ENCODE results near the gene PDE2A.

Gene PDE2A

GRCh38 chr11:72673943-72674828 is at the start of gene PDE2A:
PDE2A (minus strand) TSS chr11:72674422; CDS start chr11:72674207, 215 bp downstream.
- DNase-seq: peak in 8 of 10 donors; percentile 62 to 96 (median 69)
- intact Hi-C loops (cut with DNase I): no loop called here

- DNase-seq: no peak
- intact Hi-C loops (cut with DNase I): no loop called here
Measured at GRCh38 chr11:72723508-72723907, 49.3 kb upstream of the PDE2A start.

GRCh38 chr11:72722050-72722748 is 48.0 kb upstream of the PDE2A start:
- intact Hi-C loops (cut with DNase I): no loop called here
- DNase-seq: peak; percentile 60 to 96 (median 81)

- peak in 1 of 10 donors; percentile 70 for DNase-seq
Measured at GRCh38 chr11:72721689-72722049, 47.4 kb upstream of the PDE2A start.

GRCh38 chr11:72721276-72721675 is 47.1 kb upstream of the PDE2A start:
- intact Hi-C loops (cut with DNase I): no loop called here
- no peak for DNase-seq

More at GRCh38 chr11:72721689-72722049, 47.4 kb upstream of the PDE2A start:
- intact Hi-C loops (cut with DNase I): no loop called here

- intact Hi-C loops (cut with DNase I): no loop called here
Measured at GRCh38 chr11:72720784-72721183, 46.6 kb upstream of the PDE2A start.

GRCh38 chr11:72720047-72720446 is 45.8 kb upstream of the PDE2A start:
- DNase-seq: peak in 1 of 10 donors; percentile 74
- intact Hi-C loops (cut with DNase I): no loop called here

More at GRCh38 chr11:72720784-72721183, 46.6 kb upstream of the PDE2A start:
- peak in 1 of 10 donors; percentile 33 for DNase-seq

- intact Hi-C loops (cut with DNase I): no loop called here
- no peak for DNase-seq
Measured at GRCh38 chr11:72719551-72719950, 45.3 kb upstream of the PDE2A start.

GRCh38 chr11:72719144-72719543 is 44.9 kb upstream of the PDE2A start:
- no peak for DNase-seq
- intact Hi-C loops (cut with DNase I): no loop called here

- intact Hi-C loops (cut with DNase I): no loop called here
- DNase-seq: no peak
Measured at GRCh38 chr11:72718101-72718501, 43.9 kb upstream of the PDE2A start.

- intact Hi-C loops (cut with DNase I): no loop called here
- peak in 1 of 10 donors; percentile 54 for DNase-seq
Measured at GRCh38 chr11:72716788-72717435, 42.7 kb upstream of the PDE2A start.

GRCh38 chr11:72716290-72716689 is 42.1 kb upstream of the PDE2A start:
- peak in 8 of 10 donors; percentile 64 to 97 (median 80) for DNase-seq
- intact Hi-C loops (cut with DNase I): no loop called here

- DNase-seq: peak in 1 of 10 donors; percentile 55
- intact Hi-C loops (cut with DNase I): no loop called here
Measured at GRCh38 chr11:72712841-72713240, 38.6 kb upstream of the PDE2A start.

- peak in 7 of 10 donors; percentile 35 to 92 (median 44) for DNase-seq
- intact Hi-C loops (cut with DNase I): no loop called here
Measured at GRCh38 chr11:72712168-72712751, 38.0 kb upstream of the PDE2A start.

GRCh38 chr11:72711141-72711540 is 36.9 kb upstream of the PDE2A start:
- intact Hi-C loops (cut with DNase I): no loop called here
- no peak for DNase-seq

- DNase-seq: peak in 1 of 10 donors; percentile 64
- intact Hi-C loops (cut with DNase I): no loop called here
Measured at GRCh38 chr11:72710278-72710677, 36.1 kb upstream of the PDE2A start.

- intact Hi-C loops (cut with DNase I): no loop called here
- DNase-seq: peak in 1 of 10 donors; percentile 17
Measured at GRCh38 chr11:72709478-72710238, 35.4 kb upstream of the PDE2A start.

- DNase-seq: no peak
- intact Hi-C loops (cut with DNase I): no loop called here
Measured at GRCh38 chr11:72707032-72707431, 32.8 kb upstream of the PDE2A start.

GRCh38 chr11:72706579-72706978 is 32.4 kb upstream of the PDE2A start:
- intact Hi-C loops (cut with DNase I): no loop called here

More at GRCh38 chr11:72706579-72706978, 32.4 kb upstream of the PDE2A start:
- no peak for DNase-seq

Measured in posterior cingulate gyrus (tissue), 11 donors.